ENCODE results near the gene PYROXD2.
"Not testable (repeated sequence)": the region's sequence is repeated elsewhere in the genome, so short reads cannot be mapped to it uniquely, and the experiment has no call there.

Gene PYROXD2

DNA sequence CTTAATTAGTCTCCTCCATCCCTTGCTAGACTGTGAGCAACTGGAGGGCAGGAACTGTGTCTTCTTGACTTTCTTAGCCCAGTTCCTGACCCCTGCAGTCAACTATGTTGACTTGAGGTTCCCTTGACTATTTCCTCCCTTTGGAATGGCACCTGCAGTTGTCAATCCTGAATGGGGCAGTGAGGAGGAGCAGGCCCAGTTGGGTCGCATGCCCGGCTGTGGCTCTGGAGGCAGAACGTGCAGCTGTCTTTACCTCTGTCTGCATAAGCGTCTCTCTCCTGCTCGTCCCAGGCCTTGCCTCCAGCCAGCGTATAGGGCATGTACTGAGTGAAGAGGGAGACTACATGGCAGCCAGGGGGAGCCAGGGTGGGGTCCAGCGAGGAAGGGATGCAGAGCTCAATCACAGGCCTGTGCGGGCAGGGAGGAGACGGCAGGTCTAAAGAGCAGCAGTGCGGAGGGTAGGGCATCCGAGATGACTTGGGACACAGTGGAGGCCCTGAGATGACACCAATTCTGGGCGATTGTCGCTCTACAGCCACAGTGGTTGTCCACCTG lies 26.8 kb downstream of the PYROXD2 start:
- no peak for DNase-seq

DNA sequence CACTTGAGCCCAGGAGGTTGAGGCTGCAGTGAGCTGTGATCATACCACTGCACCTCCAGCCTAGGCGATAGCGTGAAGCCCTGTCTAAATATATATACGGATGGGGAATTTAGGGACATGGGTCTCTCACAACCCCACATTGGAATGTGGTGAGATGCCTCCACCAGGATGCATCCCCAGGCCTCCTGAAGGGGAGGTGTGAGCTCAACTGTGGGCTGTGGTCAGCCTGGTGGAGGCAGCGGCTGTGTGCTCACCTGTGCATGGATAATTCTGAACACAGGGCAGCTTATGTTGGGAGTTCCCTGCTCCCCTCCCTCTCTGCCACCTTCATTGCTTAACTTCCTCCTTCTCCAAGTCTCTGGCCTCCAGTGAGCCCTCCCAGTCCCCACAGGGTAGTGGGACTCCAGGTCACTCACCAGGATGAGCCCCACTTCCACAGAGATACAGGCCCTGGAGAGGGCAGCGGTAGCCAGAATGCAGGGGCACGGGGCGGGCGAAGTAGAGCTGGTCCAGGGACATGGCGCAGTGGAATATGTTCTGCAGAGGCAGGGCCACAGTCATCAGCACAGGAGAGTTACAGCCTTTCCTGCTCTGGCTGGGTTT lies 30.4 kb downstream of the PYROXD2 start:
- DNase-seq = no peak

DNA sequence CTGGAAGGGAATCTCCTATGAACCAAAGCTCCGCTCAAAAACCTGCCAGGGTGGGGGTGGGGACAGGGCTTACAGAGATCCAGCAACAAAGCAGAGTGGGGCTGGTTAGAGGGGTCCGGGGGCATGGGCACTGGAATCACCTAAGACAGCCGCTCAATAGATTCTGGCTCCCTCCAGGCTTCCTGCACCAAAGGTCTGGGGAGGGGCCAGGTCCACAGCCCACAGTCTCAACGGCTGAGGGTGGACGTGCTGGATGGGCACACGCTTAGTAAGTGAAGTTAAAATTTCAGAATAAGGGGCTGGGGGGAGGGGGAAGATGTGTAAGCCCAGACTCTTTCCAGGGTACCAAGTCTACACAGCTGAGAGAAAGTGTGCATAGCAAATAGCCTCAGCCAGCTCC lies 31.1 kb downstream of the PYROXD2 start:
- no peak for DNase-seq

DNA sequence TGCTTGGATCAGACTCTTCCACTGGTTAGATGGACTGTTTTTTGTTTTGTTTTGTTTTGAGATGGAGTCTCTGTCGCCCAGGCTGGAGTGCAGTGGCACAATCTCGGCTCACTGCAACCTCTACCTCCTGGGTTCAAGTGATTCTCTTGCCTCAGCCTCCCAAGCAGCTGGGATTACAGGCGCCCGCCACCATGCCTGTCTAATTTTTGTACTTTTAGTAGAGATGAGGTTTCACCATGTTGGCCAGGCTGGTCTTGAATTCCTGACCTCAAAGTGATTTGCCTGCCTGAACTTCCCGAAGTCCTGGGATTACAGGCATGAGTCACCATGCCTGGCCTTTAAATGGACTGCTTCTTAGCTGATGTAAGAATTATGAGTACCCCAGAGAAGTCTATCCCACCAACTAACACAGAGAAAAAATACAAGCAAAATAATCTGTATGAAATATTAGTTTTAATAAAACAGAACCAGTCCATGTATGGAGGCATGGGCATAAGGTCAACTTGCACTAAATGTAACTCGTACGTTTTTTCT lies 31.8 kb downstream of the PYROXD2 start:
- not testable (repeated sequence) for DNase-seq

DNA sequence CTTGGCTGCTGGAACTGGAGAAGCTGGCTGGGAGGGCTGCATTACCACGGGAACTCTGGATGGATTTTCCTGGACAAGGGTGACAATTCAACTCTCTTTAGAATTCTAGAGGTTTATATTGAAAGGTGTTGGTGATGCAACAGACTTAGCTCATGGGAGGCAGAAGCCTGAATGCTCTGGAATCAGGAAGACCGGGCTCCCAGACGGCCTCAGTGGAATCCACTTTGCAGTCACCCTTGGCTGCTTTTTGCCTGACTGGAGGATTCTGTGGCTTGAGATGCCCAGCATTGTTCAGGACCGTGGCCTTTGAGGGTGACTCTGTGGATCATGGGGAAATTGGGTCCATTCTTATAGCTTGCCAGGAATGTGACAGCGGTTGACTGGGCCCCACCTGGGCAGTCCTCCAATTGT lies 32.3 kb downstream of the PYROXD2 start:
- no peak for DNase-seq

DNA sequence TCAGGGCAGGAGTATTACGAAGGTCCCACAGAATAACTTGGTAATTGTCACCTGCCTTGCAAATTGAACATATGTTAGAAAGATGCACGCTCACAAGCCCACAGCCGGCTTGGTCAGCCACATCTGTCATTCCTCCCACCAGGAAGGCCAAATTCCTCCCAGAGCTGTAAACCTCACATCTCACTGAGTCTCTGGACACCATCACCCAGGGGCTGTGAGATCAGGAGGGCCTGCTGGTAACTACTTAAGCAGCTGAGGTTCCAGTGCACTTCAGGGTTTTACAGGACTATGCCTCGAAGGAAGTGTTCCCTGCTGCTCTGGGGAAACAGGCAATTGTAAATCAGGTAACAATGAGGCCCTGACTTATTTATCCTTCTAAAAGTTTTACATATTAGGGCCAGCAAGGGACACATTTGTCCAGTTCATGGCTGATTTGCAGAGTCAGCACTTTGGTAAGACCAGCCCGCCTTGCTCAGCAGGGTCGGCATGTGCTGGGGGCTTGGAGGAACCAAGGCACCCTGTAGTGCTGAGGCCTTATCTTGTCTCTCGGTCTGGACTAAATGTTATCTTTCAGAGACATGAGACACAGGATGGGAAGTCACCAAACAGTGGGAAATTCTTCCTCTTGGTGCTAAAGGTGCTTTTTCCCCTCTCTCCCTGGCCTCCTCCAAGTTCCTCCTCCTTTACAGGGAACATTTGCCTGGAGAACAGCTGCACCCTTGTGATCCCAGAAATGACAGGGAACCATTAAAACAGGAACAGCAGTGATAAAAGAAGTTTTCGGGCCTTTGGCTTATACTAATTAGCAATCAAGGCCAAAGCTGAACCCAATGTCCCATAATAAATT lies 34.3 kb downstream of the PYROXD2 start:
- no peak for DNase-seq

DNA sequence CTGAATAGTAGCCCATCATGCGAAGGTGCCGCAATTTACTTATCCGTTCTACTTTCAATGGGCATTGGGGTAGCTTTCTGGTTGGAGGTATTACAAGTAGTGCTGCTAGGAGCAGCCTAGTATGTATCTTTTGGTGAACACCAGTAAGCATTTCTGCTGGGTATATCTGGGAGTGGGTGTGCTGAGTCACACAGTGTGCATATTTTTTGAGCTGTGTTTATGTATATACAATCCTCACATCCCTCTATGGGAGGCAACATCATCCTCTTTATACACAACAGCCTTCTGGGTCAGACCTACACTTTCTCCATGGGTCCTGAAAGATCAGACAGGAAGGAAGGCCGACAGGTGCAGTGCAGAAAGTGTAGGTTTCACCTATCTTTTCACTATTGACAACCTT lies 36.3 kb downstream of the PYROXD2 start:
- no peak for DNase-seq

DNA sequence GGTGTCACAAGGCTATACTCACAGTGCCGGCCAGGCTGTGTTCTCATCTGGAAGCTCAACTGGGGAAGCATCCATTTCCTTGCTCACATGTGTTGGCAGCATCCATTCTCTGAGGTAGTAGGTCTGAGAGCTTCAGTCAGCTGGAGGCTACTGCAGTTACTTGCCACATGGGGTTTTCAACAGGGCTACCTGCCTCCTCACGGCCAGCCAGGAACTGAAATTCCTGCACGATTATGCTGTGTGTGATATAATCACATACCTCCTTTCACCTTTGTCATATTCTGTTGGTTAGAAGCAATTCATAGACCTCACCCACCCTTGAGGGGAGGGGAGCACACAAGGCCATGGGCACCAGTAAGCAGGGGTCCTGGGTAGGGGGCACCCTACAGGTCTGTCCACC lies 37.4 kb downstream of the PYROXD2 start:
- DNase-seq = no peak

DNA sequence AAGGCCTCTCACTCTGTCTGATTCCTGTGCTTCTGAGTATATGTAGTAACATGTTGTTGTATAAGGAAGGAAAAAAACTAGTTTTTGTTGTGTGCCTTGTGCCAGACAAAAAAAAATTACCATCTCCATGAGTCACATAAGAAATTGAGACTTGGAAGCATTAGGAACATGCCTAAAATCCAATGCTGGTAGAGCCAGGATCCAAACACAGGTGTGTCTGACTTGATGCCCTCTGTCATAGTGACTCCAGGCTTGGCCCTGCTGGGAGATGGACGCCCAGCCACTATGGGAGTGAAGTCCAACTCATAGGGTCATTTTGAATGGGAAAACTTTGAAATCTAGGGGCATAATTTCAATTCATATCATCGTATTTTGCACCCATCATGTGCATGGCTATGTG lies 38.0 kb downstream of the PYROXD2 start:
- no peak for DNase-seq

DNA sequence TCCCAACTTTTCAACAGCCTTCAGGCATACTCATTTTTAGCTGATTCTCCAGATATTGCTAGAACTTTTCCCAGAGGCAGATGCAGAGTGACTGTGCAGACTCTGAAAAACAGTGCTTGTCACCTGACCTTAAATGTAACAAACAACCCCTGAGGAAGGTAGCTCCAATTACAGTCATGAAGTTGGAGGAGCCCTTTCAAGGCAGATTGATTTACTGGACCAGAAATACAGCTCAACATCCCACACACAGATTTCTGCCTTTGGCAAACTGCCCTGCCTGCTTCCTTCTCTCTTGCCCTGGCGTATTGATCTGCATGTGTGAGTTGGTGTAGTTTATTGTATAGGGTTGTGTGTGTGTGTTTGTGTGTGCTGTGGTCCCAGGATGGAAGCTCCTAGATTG lies 38.5 kb downstream of the PYROXD2 start:
- DNase-seq = no peak

DNA sequence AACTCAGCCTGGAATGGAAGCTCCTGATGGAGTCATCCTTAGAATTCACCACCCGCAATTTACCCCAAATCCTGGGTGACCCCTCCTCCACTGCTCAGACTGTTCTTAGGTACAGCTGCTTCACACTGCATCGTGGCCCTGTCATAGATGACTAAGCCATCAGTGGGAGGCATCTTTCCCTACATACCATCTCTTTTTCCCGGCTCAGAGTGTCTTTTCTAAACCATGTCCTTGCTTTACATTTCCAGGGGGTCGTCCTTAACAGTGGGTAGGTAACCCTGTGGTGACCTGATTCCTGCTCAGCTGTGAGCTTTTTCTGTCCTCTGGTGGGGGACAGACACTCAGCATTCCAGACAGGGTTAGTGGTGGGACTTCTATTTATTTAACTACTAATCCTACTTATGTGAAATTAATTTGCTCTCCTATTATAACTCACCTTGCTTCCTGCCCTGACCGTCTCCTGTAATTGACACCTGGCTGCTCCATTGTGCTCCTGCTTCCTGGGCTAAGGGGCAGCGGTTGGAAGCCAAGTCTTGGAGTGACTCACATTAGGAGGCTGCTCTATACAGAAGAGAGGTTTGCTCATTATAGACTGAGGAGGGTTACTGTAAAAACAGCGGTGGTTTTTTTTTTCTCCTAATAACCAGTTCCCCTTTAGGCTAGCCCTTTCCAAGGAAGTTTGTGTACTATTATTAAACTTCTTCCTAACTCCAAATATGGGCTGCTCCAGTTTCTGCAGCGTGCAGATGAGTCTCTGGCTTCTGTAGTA lies 40.6 kb downstream of the PYROXD2 start:
- no peak for DNase-seq

DNA sequence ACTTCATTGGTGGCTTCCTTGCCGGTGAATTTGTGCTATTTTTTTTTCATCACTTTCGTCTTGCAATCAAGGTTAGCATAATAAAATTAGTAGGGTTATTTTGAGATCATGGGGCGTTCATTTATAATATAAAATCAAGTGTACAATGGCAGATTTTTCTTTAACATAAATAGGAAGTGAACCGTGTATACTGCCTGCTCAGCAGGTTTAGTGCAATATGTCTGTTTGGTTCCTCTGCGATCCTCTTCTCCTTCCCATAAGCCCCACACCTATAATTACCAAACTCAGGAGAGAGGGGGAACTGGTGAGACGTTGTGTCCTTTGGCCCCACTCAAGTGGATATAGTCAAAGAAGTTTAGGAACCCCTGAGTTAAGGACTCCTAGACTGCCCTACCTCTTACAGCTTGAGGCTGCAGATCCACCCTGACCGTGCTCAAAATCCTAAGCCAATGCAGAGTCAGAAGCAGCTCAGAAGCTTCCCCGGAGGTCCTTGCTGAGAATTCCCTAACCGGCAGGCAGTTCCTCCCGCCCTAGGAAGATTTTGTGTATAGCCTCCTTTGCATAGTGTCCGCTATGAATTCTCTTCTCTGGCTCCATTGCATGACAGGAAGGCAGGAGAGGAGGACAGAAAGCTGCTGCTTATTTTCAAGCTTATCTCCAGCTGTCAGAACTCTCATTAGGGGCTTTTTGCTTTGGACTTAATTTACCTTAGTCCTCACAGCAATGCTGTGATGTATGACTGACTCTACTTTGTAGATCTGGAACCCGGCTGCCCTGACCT lies 41.5 kb downstream of the PYROXD2 start:
- DNase-seq = no peak

DNA sequence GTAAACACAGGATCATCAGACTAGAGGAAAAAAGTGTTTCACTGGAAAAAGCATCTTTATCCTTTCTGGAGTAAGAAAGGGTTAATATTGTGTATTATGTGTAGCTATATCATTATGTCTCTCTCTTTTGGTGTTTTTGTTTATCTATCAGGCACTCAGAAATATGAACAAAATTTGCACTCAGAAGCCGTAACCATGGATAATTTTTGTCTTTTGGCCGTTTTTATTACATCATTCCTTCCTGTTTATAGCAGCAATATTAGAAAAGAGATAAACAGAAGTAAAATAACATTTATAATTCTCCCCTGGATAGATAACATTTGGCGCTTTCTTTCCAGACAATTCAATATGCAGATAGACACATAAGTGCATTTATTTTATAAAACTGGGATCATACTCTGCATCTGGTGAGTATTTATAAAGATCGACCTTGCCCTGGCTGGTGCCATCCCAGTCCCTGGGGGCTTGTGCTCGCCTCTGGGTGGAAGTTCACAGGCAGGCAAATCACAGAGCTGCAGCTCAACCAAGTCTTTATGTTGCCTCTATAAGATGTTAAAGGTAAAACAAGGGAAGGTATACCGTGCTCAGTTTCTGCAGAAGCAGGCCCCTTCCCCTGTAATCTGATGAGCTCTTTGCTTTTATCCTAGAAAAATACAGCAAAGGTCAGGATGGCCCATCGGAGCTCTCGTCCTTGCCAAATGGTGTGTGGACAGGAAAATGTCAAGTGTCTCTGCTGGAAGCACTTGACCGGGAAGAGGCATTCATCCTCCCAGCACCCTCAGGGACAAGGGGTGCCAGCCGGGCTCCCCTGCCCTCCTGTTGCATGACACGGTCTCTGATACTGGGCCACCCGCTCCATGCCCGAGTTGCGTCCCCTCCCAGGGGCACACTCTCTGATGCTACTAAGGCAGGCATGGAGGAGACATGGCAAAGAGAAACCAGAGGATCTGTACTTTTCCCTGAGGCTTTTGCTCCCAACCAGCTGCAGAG lies 43.9 kb downstream of the PYROXD2 start:
- no peak for DNase-seq

DNA sequence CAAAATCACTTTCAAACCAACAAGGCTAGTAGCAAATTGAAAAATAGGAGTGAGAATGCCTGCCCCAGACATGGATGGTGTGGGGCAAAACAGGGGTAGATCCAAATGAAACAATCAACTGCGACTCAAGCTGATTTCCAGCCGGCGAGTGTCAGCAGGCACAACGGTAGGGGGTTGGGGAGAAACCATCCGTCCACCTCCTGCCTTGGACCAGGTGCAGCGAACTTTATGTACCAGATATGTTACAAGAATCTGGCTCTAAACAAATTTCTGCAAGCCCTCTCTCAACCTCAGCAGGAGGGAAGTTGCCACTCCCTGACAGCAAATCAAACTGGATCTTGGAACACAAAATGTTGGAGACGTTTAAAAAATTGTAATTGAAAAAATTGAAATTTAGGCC lies 45.2 kb downstream of the PYROXD2 start:
- DNase-seq = no peak

DNA sequence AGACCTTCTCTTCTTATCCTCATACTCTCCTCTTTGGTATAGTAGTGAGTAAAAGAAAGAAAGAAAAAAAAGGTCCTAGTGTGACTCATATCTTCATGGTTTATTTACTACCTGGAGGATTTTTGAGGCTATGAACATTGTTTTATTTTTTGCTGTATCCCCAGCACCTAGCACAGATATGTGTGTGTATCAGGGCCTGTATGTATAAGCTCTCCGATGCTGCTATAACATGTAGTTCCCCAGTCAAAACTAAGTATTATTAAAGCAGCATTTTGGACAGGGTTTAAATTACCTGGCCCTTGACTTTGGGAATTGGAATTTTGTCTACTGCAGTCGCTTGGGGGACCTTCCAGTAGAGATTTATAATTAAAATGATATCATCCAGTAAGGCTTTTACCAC lies 46.3 kb downstream of the PYROXD2 start:
- DNase-seq = no peak

DNA sequence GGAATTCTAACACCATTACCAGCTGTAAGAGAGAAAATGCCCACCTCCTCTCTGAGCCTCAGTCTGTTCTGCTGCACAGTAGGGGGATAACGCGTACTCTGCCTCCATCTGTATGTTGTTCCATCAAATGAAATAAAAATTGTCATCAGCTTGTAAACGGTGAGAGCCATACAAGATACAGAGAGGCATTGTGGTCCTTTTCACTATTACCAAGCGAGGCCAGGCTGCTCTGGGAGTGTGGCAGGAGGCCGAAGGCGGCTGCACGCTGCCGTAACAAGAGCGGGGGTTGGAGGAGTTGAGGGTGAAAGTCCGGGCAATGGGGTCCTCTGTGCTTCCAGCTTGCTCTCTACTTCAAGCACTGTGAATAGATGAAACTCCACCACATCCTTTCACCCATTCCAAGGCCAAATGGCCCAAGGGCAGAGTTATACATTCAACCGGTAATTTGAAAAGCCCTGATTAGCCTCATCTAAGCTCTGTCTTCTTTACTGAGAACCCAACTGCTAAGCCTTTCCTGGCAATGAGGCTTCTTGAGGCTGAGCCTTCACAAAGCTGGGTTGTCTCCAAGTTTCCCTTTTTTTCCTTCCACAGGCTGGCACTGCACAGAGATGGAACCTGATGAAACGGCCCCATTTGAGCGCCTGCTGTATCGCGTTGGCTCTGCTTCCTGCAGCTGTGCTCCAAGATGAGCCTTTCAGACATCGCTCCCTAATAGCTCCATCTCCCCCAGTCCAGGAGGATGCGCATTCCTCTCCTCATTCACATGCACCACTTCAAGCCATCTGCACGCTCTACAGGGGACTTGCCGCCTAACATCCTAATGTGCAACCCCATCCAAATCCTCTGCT lies 47.2 kb downstream of the PYROXD2 start:
- no peak for DNase-seq

DNA sequence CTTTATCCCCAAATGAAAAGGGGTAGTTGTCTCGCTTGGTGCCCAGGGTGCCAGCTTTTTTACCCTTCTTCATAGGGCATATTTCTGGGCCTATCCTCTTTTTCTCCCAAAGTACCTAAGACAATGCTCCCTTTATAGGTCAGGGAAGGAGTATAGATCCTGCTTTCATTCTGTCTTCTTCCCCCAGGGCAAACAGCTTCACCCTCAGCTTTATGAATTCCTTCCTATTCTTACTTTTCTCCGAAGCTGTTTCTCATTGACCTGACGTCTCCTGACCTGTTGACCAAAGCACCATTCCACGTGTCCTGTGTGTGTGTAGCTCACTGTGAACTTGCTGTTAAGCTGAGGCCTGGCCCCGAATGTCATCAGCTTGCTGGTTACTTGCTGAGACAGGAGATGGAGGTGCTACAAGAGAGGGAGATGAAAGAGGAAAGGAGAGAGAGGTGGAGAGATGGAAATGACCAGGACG lies 48.9 kb downstream of the PYROXD2 start:
- no peak for DNase-seq

DNA sequence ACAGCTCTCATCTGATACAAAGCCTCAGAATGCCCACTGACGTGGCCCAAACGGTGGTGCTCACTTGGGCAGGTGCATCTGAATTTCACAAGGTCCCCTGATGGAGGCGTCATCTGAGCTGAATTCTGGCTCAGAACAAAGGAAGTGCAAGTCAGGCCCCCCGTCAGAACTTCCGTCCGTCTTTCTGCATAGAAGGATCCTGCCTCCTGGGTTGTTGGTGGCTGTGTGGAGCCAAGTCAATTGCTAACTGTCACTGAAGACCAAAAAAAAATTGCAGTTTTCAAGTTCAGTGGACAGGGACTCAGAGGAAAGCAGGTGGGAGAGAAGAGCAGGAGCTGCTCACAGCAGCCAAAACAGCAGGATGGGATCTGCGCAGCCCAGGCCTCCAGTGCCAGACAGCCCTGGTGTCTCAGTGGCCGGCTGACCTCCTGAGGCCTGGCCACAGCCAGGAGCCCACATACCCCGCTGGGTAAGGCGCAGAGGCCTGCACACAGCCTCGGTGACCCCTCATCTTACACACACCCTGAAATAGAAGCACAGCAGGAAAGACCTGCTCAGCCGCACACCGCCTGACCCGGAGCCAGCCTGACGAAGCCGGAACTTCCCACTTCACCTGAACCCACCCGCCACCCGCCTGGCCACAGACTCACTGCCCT lies 49.4 kb downstream of the PYROXD2 start:
- no peak for DNase-seq

DNA sequence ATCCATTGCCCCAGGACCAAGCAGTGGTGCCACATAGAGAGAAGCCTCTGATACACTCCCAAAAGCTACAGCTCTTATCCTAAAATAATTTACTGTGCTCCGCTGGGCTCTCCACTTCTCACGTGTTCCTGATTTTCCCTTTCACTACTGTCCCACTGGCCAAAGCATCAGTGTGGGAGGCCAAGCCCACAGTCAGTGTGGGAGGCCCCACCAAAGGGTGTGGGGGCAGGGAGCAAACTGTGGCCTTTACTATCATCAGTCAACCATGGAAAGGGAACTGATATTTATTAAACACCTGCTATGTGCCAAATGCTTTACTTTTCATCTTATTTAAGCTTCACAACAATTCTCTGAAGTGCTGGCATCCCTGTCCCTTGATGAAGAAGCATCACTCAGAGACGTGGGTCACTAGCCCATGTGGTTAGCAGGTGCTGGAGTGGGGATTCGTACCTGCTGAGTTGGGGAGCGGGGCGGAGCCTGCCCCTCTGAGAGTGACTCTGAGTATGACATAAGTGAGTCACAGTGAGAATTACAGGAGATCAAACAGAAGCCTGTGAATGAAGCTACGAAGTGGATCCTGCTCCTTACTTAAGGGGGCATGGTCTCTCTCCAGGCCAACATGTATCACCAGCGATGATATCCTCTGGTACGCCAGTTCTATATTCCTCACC lies 50.4 kb downstream of the PYROXD2 start:
- DNase-seq = no peak
